Activated naive CD8-positive, alpha-beta T cell treated with anti-CD3 and anti-CD28 coated beads for 36 hours (primary cell): ENCODE measurements around the gene MED8. TPM values are rescaled to one million over a fixed set of nuclear protein-coding genes. Genes with fewer than 3 reads are reported as not detected.
"Not testable (repeated sequence)": the region's sequence is repeated elsewhere in the genome, so short reads cannot be mapped to it uniquely, and the experiment has no call there.

Source experiments
- DNase-seq: peaks from one replicate; pipeline ENCODE4 v3.0.0; 2021
- H3K27ac Mint-ChIP-seq: one replicate; pipeline ENCODE4 v1.8.0; 2022; ENCODE audit warnings: mild to moderate bottlenecking, moderate library complexity, mixed read lengths
- H3K27me3 Mint-ChIP-seq: one replicate; pipeline ENCODE4 v1.8.0; 2022; ENCODE audit warnings: mild to moderate bottlenecking, mixed read lengths
- H3K36me3 Mint-ChIP-seq: one replicate; pipeline ENCODE4 v1.8.0; 2021; ENCODE audit warnings: mild to moderate bottlenecking, mixed read lengths
- H3K4me1 Mint-ChIP-seq: one replicate; pipeline ENCODE4 v1.8.0; 2021; ENCODE audit warnings: mixed read lengths
- H3K4me3 Mint-ChIP-seq: one replicate; pipeline ENCODE4 v1.8.0; 2022; ENCODE audit warnings: mild to moderate bottlenecking, moderate library complexity, mixed read lengths
- H3K9me3 Mint-ChIP-seq: one replicate; pipeline ENCODE4 v1.8.0; 2022; ENCODE audit warnings: mixed read lengths
- total RNA-seq, 2 experiments: library from RNA; stranded (reverse); gene quantifications; one replicate each; pipeline ENCODE4 v1.2.3, GENCODE V29; 2021

Gene MED8
- total RNA-seq, 2 experiments from 2014 or later: 34.1 to 35.7 TPM

DNA sequence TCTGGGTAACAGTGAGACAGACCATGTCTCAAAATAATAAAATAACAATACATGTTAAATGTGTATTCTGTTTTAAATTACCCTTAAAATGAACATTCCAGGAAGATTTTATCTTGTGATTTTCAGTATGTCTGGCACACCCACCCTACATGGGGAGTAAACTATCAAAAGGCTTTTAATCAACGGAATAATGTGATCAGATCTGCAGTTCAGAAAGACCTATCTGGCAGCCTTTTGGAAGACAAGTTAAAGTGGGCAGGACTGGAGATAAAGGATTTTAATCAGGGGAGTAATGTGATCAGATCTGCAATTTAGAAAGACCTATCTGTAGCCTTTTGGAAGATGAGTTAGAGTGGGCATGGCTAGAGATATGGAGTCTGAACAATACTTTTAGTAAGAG lies 10.1 kb downstream of the MED8 start:
- no peaks in the 10 kb centered on the region for H3K27me3 Mint-ChIP-seq

DNA sequence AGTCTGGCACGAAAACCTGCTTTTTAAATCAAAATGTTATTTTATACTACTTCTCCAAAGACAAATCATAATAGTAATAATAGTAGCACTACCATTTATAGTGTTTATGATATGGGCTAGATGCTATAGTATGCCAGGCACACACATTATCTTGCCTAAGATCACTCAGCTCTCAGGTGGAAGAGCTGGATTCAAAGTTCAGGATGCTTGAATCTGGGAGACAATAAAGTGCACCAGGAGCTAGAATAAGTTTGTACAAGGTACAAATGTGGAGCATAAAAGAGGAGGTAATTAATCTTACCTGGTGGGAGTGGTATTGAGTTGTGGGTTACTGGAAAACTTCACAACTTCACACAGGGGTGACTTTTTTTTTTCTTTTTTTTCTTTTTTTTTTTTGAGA lies 11.8 kb downstream of the MED8 start:
- DNase-seq: no peak
- Mint-ChIP-seq H3K4me3 (no peak overlapping the region), H3K27ac (no peak overlapping the region), H3K27me3 (no peaks in the 10 kb centered on the region), H3K36me3 (peaks cover 8% of the 10 kb centered on the region), H3K4me1 (peaks cover 13% of the 10 kb centered on the region), H3K9me3 (no peaks in the 10 kb centered on the region)

More for the DNA sequence above, 10.1 kb downstream of the MED8 start:
- no peak for DNase-seq
- Mint-ChIP-seq H3K27ac (no peak overlapping the region), H3K9me3 (no peaks in the 10 kb centered on the region), H3K4me3 (no peak overlapping the region), H3K36me3 (peaks cover 8% of the 10 kb centered on the region), H3K4me1 (peaks cover 13% of the 10 kb centered on the region)

DNA sequence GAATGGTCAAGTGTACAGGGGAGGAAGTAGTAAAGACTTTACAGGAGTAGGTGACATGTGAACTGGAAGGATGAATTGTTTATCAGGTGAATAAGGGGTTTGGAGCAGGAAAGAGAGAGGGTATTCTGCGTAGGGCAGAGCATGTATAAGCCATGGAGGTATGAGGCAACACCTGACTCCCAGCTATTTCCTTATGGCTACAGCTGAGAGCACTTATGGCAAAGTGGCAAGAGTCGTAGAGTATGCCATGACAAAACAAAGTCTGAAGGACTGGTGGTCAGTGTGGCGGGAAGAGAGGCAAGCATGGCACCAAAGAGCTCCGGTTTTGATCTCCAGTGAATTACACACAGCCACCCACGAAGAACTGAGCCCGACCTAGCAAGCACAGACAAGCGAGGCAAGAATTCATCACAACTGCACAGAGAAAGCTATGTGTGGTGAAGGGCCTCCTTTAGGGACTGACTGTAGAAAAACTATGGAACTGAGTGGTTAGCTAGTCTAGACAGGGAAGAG lies 12.8 kb downstream of the MED8 start:
- H3K27me3 Mint-ChIP-seq: no peaks in the 10 kb centered on the region
- H3K27ac Mint-ChIP-seq: no peak overlapping the region
- H3K4me3 Mint-ChIP-seq: no peak overlapping the region
- peaks cover 8% of the 10 kb centered on the region for H3K36me3 Mint-ChIP-seq
- no peak for DNase-seq
- H3K4me1 Mint-ChIP-seq: peaks cover 10% of the 10 kb centered on the region
- H3K9me3 Mint-ChIP-seq: no peaks in the 10 kb centered on the region

DNA sequence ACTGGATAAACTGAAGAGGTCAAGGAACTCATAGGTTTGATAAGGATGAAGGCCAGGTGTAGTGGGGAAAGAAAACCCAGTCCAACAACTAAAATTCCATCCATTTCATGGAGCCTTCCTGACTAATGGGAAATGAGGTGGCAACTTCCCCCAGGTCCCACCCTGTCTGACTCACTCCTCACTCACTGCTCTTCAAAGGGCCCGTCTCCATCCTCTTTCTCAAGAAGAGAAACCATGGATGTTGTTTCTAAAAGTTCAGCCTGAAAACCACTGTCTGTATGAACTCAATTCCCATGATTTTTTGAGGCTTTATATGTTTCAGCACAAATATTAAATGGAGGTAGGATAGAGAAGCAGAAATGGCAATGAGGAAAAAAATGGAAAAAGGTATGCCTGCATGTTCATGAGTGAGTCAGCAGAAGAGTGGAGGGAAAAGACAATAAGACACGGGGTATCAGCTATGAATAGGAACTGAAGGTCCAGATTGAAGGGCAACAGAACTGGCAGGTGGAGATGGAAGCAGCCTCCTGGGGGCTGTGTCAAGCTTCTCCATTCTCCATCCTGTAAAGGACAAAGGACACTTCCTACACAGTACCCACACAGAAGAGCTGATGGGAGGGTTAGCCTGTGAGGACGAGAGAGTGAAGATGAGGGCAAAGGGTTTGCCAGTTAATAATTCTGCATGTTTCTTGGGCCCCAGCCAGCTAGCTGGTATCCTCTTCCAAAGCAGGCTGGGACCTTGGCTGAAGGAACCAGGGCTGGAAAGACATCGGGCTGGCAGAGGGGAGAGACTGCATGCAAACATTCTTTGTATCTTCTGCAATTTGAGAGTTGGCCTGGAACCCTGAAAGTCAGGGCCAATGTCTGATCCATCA lies 16.3 kb downstream of the MED8 start:
- H3K27me3 Mint-ChIP-seq: no peaks in the 10 kb centered on the region
- peaks cover 7% of the 10 kb centered on the region for H3K36me3 Mint-ChIP-seq
- H3K27ac Mint-ChIP-seq: no peak overlapping the region
- H3K4me3 Mint-ChIP-seq: no peak overlapping the region
- DNase-seq: no peak
- peaks cover 8% of the 10 kb centered on the region for H3K4me1 Mint-ChIP-seq
- no peaks in the 10 kb centered on the region for H3K9me3 Mint-ChIP-seq

DNA sequence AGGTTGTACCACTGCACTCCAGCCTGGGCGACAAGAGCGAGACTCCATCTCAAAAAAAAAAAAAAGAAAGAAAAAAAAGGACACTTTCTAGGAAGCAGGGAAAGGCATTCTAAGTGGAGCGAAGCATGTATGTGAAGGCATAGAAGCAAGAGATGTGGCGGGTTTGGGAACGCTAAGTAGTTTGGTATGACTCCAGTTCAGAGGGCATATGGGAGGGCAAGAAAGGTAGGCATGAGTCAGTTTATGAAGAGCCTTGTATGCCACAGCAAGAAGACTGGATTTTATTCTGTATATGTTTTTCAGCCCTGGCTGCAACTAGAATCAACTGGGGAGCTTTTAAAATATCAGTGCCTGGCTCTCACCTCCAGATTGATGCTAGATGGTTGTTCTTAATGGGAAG lies 17.4 kb downstream of the MED8 start:
- H3K4me1 Mint-ChIP-seq: peaks cover 8% of the 10 kb centered on the region
- H3K9me3 Mint-ChIP-seq: no peaks in the 10 kb centered on the region
- H3K27me3 Mint-ChIP-seq: no peaks in the 10 kb centered on the region
- DNase-seq: no peak
- H3K27ac Mint-ChIP-seq: no peak overlapping the region
- H3K36me3 Mint-ChIP-seq: peaks cover 10% of the 10 kb centered on the region
- H3K4me3 Mint-ChIP-seq: no peak overlapping the region

DNA sequence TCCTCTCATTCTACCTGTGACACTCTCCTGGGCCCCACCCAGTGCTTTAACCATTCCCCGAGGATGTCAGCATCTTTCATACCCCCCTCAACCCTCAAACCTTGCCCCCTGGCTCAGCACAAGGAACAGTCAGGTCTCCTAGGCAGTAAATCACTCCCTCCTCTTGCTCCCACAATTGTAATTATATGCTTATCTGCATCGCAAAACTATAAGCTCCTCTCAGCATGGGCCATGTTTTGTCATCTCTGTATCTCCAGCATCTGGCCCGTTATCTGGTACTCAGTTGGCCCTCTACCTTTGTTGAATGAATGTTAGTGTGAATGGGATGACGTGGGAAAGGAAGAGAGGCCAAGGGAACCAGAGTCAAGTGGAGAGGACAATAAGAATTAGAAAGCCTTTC lies 19.0 kb downstream of the MED8 start:
- peaks cover 17% of the 10 kb centered on the region for H3K4me1 Mint-ChIP-seq
- H3K36me3 Mint-ChIP-seq: peaks cover 12% of the 10 kb centered on the region
- no peak for DNase-seq
- no peak overlapping the region for H3K4me3 Mint-ChIP-seq
- H3K27ac Mint-ChIP-seq: no peak overlapping the region
- H3K27me3 Mint-ChIP-seq: no peaks in the 10 kb centered on the region
- H3K9me3 Mint-ChIP-seq: no peaks in the 10 kb centered on the region

DNA sequence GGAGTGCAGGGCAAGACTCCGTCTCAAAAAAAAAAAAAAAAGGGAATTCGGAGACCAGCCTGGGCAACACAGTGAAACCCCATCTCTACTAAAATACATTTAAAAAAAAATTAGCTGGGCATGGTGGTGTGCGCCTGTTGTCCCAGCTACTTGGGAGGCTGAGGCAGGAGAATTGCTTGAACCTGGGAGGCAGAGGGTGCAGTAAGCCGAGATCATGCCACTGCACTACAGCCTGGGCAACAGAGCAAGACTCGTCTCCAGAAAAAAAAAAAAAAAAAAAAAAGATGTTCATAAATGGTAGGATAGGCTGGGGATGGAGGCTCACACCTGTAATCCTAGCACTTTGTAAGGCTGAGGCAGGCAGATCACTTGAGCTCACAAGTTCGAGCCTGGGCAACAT lies 19.8 kb downstream of the MED8 start:
- H3K4me1 Mint-ChIP-seq: peaks cover 24% of the 10 kb centered on the region
- not testable (repeated sequence) for H3K4me3 Mint-ChIP-seq, H3K9me3 Mint-ChIP-seq, DNase-seq, H3K27me3 Mint-ChIP-seq, H3K27ac Mint-ChIP-seq
- peaks cover 15% of the 10 kb centered on the region for H3K36me3 Mint-ChIP-seq

DNA sequence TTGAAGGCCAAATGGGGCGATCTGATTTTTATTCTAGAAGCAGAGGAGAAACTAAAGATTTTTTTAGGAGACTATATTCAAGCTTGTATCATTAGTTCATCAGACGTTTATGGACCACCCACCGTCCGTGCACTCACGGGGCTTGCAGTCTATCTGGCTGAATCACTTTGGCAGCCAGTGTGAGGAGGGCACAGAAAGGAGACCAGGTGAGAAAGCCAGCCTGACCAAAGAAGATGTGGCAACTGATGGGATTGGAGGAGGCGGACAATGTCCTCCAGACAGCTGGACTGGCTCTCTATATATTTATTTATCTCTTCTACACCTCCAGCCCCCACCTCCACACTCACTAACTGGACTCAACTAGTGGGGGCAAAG lies 21.0 kb downstream of the MED8 start:
- Mint-ChIP-seq H3K4me1 (peaks cover 24% of the 10 kb centered on the region), H3K9me3 (no peaks in the 10 kb centered on the region), H3K36me3 (peaks cover 21% of the 10 kb centered on the region), H3K27ac (peak overlapping the region; percentile 95), H3K4me3 (peak overlapping the region; percentile 91), H3K27me3 (no peaks in the 10 kb centered on the region)
- DNase-seq: no peak

DNA sequence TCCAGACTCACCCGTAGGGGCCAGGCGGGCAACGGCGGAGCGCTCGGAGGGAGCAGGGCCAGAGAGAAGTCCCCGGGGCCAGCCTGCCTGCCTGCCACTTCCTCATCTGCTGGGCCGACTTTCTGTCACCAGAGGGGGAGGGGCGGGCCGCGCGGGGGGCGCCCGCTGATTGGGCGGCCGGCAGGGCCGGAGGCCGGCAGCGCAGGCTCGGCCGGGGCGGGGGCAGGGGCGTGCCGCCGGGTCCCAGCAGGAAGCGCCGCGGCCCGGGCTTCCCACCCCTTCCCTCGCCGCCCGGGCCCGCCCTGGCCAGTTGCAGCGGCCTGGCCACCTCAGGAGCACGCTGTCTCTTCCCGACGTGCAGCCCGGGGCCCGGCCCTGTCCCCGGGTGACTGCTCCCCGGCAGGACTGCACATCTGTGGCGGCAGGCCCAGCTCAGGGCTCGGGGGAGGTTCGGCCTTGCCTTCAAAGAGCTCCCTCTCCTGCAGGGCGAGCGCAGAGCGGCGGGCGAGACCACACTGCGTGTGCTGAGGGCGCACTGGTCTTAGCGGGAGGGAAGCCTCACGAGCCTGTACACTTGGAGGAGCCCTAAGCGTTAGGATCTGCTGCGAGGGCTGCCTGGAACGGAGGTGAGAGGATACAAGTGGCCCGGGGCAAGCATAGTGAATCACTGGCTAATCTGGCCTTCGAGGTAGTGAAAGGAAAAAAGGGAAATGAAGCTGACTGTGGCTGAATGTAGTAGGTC lies 21.5 kb downstream of the MED8 start, which contains the start of gene ELOVL1:
Gene ELOVL1, minus strand, starts transcription at position 108 of the 742 bp plus-strand sequence. CDS start 2,402 bp downstream, outside the sequence.
- DNase-seq: peak; percentile 94
- Mint-ChIP-seq H3K27me3 (no peaks in the 10 kb centered on the region), H3K4me1 (peaks cover 24% of the 10 kb centered on the region), H3K9me3 (no peaks in the 10 kb centered on the region), H3K27ac (peak within 1 kb of the TSS; percentile 95), H3K36me3 (peaks cover 22% of the 10 kb centered on the region), H3K4me3 (peak within 1 kb of the TSS; percentile 93)

DNA sequence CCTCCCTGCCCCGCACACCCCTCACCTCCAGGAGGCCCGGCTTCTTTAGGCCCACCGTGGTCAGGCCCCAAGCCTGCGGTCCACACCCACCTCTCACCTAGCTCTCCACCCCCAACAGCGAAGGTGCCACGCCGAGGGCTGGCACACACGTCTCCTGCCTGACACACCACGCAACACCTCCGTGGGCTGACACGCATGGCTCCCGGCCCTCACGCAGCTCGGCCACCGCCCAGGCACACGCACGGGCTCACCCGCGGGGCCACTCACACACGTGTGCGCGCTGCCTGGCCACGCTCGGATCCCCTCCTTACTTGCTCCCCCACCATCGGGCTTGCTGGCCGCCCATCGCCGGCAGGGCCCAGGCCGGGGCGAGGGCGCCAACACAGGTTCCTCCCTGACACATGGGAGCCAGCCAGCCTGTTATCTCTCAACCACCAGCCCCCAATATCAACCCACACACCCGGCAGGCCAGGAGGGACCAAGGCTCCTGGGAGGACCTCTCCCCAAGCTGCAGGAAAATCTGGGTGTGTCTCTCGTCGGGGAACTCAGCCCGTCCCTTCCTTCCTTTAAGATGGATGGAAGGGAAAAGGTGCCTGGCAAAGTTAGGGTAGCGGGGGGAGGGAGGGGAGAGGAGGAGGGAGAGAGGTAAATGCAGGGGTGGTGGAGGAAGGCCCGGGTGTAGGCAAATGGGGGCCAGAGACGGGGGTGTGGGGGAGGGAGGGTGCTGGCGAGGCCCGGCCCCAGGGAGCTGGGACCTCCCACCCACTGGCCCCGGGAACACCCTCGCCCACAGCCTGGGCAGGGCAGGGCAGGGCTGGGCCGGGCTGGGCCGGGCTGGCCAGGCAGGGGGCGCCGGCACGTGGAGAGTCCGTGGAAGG lies 22.3 kb downstream of the MED8 start:
- Mint-ChIP-seq H3K27me3 (no peaks in the 10 kb centered on the region), H3K9me3 (no peaks in the 10 kb centered on the region), H3K27ac (peak overlapping the region; percentile 93), H3K4me1 (peaks cover 24% of the 10 kb centered on the region), H3K36me3 (peaks cover 28% of the 10 kb centered on the region), H3K4me3 (peak overlapping the region; percentile 93)
- peak; percentile 43 for DNase-seq

DNA sequence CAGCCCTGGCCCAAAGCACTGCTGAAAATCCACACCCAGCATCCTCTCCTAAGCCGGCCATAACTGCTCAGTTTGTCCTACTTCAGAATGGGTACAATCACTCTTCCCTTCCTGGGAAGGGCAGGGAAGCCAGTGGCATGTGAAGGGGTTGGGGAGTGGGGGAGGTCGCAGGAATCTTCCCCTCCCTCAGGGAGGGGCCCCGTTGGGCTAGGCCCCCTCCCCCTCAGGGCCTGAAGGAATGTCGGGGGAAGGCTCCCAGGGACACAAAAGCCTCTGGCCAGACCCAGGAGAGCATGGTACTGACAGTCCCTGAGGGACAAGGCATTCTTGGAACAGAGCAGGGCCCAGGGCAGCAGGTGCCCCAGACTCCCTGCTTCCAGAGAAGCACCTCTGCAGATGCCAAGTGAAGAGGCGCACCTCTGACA lies 23.0 kb downstream of the MED8 start:
- Mint-ChIP-seq H3K36me3 (peaks cover 35% of the 10 kb centered on the region), H3K27me3 (no peaks in the 10 kb centered on the region), H3K4me1 (peaks cover 28% of the 10 kb centered on the region), H3K9me3 (no peaks in the 10 kb centered on the region), H3K4me3 (peak overlapping the region; percentile 93), H3K27ac (peak overlapping the region; percentile 93)
- no peak for DNase-seq

DNA sequence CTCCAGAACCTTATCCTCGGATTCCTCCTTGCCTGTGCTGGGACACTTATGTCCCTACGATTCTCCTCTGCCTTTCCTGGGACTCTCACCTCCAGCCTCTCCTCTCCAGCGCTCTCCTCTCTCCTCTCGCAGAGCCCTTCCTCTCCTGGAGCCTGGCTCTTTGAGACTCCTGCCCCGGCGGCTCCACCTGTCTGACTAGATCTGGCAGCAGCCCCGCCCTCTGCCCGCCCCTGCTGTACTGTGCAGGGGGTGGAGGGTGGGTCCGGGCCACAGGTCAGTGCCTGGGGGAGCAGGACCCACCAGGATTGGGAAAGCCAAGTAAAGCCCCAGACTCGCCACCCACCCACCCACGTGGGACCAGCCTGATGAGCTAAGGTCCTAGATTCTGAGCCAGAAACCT lies 23.4 kb downstream of the MED8 start:
- DNase-seq: no peak
- Mint-ChIP-seq H3K4me3 (peak overlapping the region; percentile 93), H3K36me3 (peaks cover 39% of the 10 kb centered on the region), H3K27me3 (no peaks in the 10 kb centered on the region), H3K4me1 (peaks cover 31% of the 10 kb centered on the region), H3K27ac (peak overlapping the region; percentile 93), H3K9me3 (no peaks in the 10 kb centered on the region)

DNA sequence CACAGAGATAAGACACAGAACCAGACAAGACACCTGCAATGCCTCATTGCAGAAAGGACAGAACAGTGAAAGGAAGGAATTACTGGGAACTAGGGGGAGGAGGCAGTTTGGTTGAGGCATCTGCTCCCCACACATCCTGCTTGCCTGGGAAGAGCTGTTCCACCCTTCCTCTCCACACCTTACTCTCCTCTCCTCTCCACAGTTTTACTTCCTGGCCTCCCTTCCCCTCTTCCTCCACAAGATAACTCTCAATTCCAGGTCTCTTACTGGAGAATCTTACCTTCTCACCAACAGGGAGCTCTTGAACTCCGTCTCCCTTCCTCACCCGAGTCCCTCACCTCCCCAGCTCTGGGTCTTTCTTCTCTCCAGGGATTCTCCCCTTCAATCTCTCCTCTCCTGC lies 23.9 kb downstream of the MED8 start:
- H3K4me1 Mint-ChIP-seq: peaks cover 31% of the 10 kb centered on the region

DNA sequence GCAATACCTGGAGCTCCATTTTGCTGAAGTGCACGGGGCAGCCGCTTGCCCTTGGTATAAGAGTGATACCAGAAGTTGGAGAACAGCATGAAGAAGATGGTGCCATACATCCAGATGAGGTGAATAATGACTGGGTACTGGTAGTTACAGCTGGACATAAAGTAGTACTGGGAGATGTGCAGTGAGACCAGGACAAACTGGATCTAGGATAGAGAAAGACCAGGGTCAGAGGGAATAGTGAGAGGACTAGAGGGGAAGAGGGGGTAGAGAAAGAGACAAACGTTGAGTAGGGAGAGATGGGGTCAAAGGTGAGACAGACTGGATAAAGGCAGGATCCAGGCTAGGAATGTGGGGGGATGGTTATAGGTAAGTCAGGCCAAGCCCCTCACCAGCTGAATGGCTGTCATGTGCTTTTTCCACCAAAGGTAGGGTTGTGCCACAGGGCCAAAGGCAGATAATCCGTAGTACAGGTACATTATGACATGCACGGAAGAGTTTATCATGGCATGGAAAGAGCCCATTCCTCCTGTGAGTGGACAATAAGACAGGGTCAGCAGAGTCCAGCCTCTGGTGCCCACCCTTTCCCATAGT lies 25.6 kb downstream of the MED8 start:
- no peak overlapping the region for H3K4me3 Mint-ChIP-seq
- H3K4me1 Mint-ChIP-seq: peaks cover 35% of the 10 kb centered on the region
- H3K36me3 Mint-ChIP-seq: peaks cover 53% of the 10 kb centered on the region
- no peak for DNase-seq
- no peaks in the 10 kb centered on the region for H3K9me3 Mint-ChIP-seq
- no peaks in the 10 kb centered on the region for H3K27me3 Mint-ChIP-seq
- H3K27ac Mint-ChIP-seq: peak overlapping the region; percentile 28

More for the DNA sequence above, 23.9 kb downstream of the MED8 start:
- no peak for DNase-seq
- Mint-ChIP-seq H3K36me3 (peaks cover 43% of the 10 kb centered on the region), H3K27ac (peak overlapping the region; percentile 93), H3K9me3 (no peaks in the 10 kb centered on the region), H3K4me3 (peak overlapping the region; percentile 93), H3K27me3 (no peaks in the 10 kb centered on the region)
